Fibroblast of lung (primary cell): ENCODE measurements around the gene CREB5.

Experiments
- EZH2 ChIP-seq: IDR thresholded peaks from 2 replicates; pipeline ENCODE4 v1.5.1; 2012; ENCODE audit warnings: low read length, control low read depth, mild to moderate bottlenecking; ENCODE audit errors: missing control alignments
- TF ChIP-seq, protein P1 (sequence below), 2 donors: IDR thresholded peaks in 1 of 2; conservative IDR thresholded peaks in 1 of 2; 1 replicate in 1 of 2; 2 replicates in 1 of 2; pipeline ENCODE4 v1.5.1; 2011 to 2012; ENCODE audit warnings: low read length in 2 of 2, control low read depth in 1 of 2, inconsistent platforms in 1 of 2, low read depth in 1 of 2, mild to moderate bottlenecking in 1 of 2

- TF ChIP-seq, protein P1, sequence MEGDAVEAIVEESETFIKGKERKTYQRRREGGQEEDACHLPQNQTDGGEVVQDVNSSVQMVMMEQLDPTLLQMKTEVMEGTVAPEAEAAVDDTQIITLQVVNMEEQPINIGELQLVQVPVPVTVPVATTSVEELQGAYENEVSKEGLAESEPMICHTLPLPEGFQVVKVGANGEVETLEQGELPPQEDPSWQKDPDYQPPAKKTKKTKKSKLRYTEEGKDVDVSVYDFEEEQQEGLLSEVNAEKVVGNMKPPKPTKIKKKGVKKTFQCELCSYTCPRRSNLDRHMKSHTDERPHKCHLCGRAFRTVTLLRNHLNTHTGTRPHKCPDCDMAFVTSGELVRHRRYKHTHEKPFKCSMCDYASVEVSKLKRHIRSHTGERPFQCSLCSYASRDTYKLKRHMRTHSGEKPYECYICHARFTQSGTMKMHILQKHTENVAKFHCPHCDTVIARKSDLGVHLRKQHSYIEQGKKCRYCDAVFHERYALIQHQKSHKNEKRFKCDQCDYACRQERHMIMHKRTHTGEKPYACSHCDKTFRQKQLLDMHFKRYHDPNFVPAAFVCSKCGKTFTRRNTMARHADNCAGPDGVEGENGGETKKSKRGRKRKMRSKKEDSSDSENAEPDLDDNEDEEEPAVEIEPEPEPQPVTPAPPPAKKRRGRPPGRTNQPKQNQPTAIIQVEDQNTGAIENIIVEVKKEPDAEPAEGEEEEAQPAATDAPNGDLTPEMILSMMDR (conservative IDR thresholded peaks at IDR 0.05 in 1 of 2, IDR thresholded peaks at IDR 0.05 in 1 of 2; ENCODE audit: low read depth in 1 of 2, low read length in 2 of 2), result no peak
- TF ChIP-seq EZH2, result no peak
Observed at GRCh38 chr7:28726555-28726954, 314.2 kb downstream of the CREB5 start.
